ENCODE data around the gene EGR1. TPM values are rescaled to one million over a fixed set of nuclear protein-coding genes. Genes with fewer than 3 reads are reported as not detected.

EGR1 gene
- total RNA-seq, 1 experiment from 2014 or later = 1.7 TPM

DNA sequence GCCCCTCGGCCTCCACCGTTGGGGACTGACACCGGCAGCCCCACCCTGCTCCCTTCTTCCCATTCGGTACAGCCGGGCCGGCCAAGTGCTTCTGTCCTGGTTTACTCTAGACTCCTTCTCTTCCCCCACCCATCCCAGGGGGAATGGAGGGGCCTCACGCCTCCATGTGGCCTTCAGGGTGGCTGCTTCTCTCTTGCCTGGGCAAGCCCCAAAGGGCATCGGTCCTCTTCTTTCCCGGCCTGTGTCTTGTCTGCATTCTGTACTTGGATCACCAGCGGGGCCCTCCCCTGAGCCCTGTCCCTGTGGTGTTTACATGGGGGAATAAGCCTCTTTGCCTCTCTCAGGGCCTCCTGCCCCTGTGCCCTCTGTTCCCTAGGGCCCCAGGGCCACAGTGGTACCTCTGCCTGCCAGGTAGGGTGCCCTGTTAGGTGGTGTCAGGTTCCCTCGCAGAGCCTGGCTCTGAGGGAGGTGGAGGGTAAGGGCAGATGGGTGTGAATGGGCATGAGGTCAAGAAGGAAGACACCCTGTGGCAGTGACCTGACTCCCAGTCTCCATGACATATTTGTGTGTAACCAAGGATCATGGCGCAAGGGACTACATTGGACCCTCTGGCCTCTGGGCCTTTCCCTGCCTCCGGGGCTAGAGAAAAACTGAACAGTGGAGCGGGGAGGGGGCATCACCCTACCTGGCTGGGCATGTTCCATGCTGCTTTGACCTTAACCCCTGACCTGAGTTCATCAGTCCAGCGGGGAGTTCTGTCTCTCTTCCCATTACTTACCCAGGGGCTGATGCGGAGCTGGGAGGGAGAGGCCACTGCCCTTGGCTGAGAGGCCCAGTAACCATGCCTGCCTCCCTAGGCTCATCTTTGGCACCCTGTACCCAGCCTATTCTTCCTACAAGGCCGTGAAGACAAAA is 24.9 kb upstream of the EGR1 start:
- Histone ChIP-seq H3K4me2 (ENCODE audit: low read depth, low read length, poor library complexity, severe bottlenecking) (no peak overlapping the region), H3K27ac (ENCODE audit: low read length) (no peak overlapping the region), H3K9me2 (replicated peaks; ENCODE audit: insufficient read depth, low read length) (no peaks in the 10 kb centered on the region), H3K9me3 (ENCODE audit: low read length) (no peaks in the 10 kb centered on the region), H3K27me3 (ENCODE audit: low read length) (no peaks in the 10 kb centered on the region), H3K9ac (ENCODE audit: low read length) (no peak overlapping the region), H3K36me3 (ENCODE audit: insufficient read depth, low read length) (peaks cover 12% of the 10 kb centered on the region), H3K4me3 (ENCODE audit: low read length) (no peak overlapping the region), H3K4me1 (ENCODE audit: low read length) (peaks cover 12% of the 10 kb centered on the region), H3K79me2 (ENCODE audit: low read length) (no peaks in the 10 kb centered on the region), H2AFZ (ENCODE audit: low read length) (no peak overlapping the region), H4K20me1 (ENCODE audit: insufficient read depth, low read depth, low read length) (peaks cover 3% of the 10 kb centered on the region; the same call in 1 of the 2 replicates)
- no peak for DNase-seq

DNA sequence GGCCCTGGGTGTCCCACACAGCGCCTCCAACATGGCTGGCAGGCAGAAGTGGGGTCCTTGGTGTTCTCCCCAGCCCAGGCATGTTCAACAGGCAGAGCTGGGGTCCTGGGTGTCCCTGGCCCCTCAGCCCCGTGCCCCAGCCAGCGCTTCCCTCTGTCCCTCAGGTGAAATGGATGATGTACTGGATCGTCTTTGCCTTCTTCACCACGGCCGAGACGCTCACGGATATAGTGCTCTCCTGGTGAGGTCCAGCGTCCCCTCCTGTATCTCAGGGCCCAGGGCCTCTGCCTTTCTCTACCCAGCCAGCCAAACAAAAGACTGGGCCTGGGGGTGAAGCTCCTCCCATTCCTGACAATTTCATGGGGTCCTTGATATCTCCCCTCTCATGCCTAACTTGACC is 24.1 kb upstream of the EGR1 start:
- Histone ChIP-seq H3K27me3 (ENCODE audit: low read length) (no peaks in the 10 kb centered on the region), H3K27ac (ENCODE audit: low read length) (no peak overlapping the region), H3K79me2 (ENCODE audit: low read length) (no peaks in the 10 kb centered on the region), H4K20me1 (ENCODE audit: insufficient read depth, low read depth, low read length) (peaks cover 3% of the 10 kb centered on the region; the same call in 1 of the 2 replicates), H3K4me3 (ENCODE audit: low read length) (no peak overlapping the region), H2AFZ (ENCODE audit: low read length) (no peak overlapping the region), H3K9me3 (ENCODE audit: low read length) (no peaks in the 10 kb centered on the region), H3K36me3 (ENCODE audit: insufficient read depth, low read length) (peaks cover 4% of the 10 kb centered on the region; the same call in 1 of the 2 replicates), H3K4me1 (ENCODE audit: low read length) (peaks cover 12% of the 10 kb centered on the region), H3K9me2 (replicated peaks; ENCODE audit: insufficient read depth, low read length) (no peaks in the 10 kb centered on the region), H3K9ac (ENCODE audit: low read length) (no peak overlapping the region), H3K4me2 (ENCODE audit: low read depth, low read length, poor library complexity, severe bottlenecking) (no peak overlapping the region)
- no peak for DNase-seq

GRCh38 chr5:138444078-138444773 is 21.1 kb upstream of the EGR1 start:
- no peak overlapping the region for H3K27ac ChIP-seq (ENCODE audit: low read length)
- H3K9me2 ChIP-seq (replicated peaks; ENCODE audit: insufficient read depth, low read length) = no peaks in the 10 kb centered on the region
- H3K9me3 ChIP-seq (ENCODE audit: low read length) = no peaks in the 10 kb centered on the region
- H2AFZ ChIP-seq (ENCODE audit: low read length) = no peak overlapping the region
- H3K36me3 ChIP-seq (ENCODE audit: insufficient read depth, low read length) = no peaks in the 10 kb centered on the region
- no peak overlapping the region for H3K4me3 ChIP-seq (ENCODE audit: low read length)
- no peak for DNase-seq
- H4K20me1 ChIP-seq (ENCODE audit: insufficient read depth, low read depth, low read length) = no peaks in the 10 kb centered on the region
- H3K27me3 ChIP-seq (ENCODE audit: low read length) = no peaks in the 10 kb centered on the region
- no peaks in the 10 kb centered on the region for H3K79me2 ChIP-seq (ENCODE audit: low read length)
- H3K4me2 ChIP-seq (ENCODE audit: low read depth, low read length, poor library complexity, severe bottlenecking) = no peak overlapping the region
- H3K4me1 ChIP-seq (ENCODE audit: low read length) = peaks cover 4% of the 10 kb centered on the region
- H3K9ac ChIP-seq (ENCODE audit: low read length) = no peak overlapping the region

GRCh38 chr5:138444774-138445546 is 20.3 kb upstream of the EGR1 start:
- H3K9me3 ChIP-seq (ENCODE audit: low read length) = no peaks in the 10 kb centered on the region
- no peak overlapping the region for H3K9ac ChIP-seq (ENCODE audit: low read length)
- H3K27ac ChIP-seq (ENCODE audit: low read length) = no peak overlapping the region
- no peaks in the 10 kb centered on the region for H4K20me1 ChIP-seq (ENCODE audit: insufficient read depth, low read depth, low read length)
- no peak overlapping the region for H3K4me3 ChIP-seq (ENCODE audit: low read length)
- H3K9me2 ChIP-seq (replicated peaks; ENCODE audit: insufficient read depth, low read length) = no peaks in the 10 kb centered on the region
- H3K4me1 ChIP-seq (ENCODE audit: low read length) = peaks cover 4% of the 10 kb centered on the region
- H3K27me3 ChIP-seq (ENCODE audit: low read length) = no peaks in the 10 kb centered on the region
- H2AFZ ChIP-seq (ENCODE audit: low read length) = no peak overlapping the region
- H3K4me2 ChIP-seq (ENCODE audit: low read depth, low read length, poor library complexity, severe bottlenecking) = no peak overlapping the region
- no peaks in the 10 kb centered on the region for H3K36me3 ChIP-seq (ENCODE audit: insufficient read depth, low read length)
- no peak for DNase-seq
- H3K79me2 ChIP-seq (ENCODE audit: low read length) = no peaks in the 10 kb centered on the region

DNA sequence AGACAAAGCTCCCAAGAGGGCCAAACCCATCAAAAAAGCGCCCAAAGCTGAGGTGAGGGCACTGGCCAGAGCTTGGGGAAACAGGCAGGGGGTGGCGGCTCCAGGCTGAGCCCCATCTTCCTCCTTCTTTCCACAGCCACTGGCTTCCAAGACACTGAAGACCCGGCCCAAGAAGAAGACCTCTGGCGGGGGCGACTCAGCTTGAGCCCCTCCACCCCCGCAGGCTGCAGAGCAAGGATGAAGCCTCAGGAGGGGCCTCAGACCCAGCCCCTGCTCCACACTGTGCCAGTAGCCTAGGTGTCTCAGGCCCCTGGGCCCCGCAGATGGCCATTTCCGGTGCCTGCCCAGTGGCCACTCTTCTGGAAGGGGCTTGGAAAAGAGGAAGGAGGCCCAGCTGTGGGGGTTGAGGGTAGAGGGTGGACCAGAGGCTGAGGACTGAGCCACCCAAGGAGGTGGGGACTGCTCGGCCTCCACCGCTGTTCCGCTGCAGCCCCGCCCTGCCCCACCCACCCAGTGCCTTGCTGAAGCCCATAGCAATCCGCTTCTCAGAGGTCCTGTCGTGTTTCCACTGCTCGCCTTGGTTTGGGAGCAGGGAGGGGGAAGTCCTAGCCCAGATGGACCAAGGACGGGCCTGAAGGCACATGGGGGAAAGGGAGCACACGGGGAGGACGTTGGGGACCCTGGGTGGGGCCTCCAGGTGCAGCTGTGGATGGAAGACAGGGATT is 19.6 kb upstream of the EGR1 start:
- Histone ChIP-seq H3K4me3 (ENCODE audit: low read length) (no peak overlapping the region), H3K9me3 (ENCODE audit: low read length) (no peaks in the 10 kb centered on the region), H3K9me2 (replicated peaks; ENCODE audit: insufficient read depth, low read length) (no peaks in the 10 kb centered on the region), H2AFZ (ENCODE audit: low read length) (no peak overlapping the region), H3K4me2 (ENCODE audit: low read depth, low read length, poor library complexity, severe bottlenecking) (no peak overlapping the region), H3K27ac (ENCODE audit: low read length) (no peak overlapping the region), H3K79me2 (ENCODE audit: low read length) (no peaks in the 10 kb centered on the region), H3K27me3 (ENCODE audit: low read length) (no peaks in the 10 kb centered on the region), H3K4me1 (ENCODE audit: low read length) (peaks cover 7% of the 10 kb centered on the region), H4K20me1 (ENCODE audit: insufficient read depth, low read depth, low read length) (no peaks in the 10 kb centered on the region), H3K36me3 (ENCODE audit: insufficient read depth, low read length) (no peaks in the 10 kb centered on the region), H3K9ac (ENCODE audit: low read length) (no peak overlapping the region)
- DNase-seq = no peak

GRCh38 chr5:138448070-138448469 is 17.2 kb upstream of the EGR1 start:
- Histone ChIP-seq H3K4me2 (ENCODE audit: low read depth, low read length, poor library complexity, severe bottlenecking) (no peak overlapping the region), H3K36me3 (ENCODE audit: insufficient read depth, low read length) (no peaks in the 10 kb centered on the region), H4K20me1 (ENCODE audit: insufficient read depth, low read depth, low read length) (no peaks in the 10 kb centered on the region), H2AFZ (ENCODE audit: low read length) (no peak overlapping the region), H3K4me3 (ENCODE audit: low read length) (no peak overlapping the region), H3K9me3 (ENCODE audit: low read length) (no peaks in the 10 kb centered on the region), H3K9ac (ENCODE audit: low read length) (no peak overlapping the region), H3K79me2 (ENCODE audit: low read length) (no peaks in the 10 kb centered on the region), H3K4me1 (ENCODE audit: low read length) (peaks cover 7% of the 10 kb centered on the region), H3K27ac (ENCODE audit: low read length) (no peak overlapping the region), H3K27me3 (ENCODE audit: low read length) (no peaks in the 10 kb centered on the region), H3K9me2 (replicated peaks; ENCODE audit: insufficient read depth, low read length) (no peaks in the 10 kb centered on the region)
- DNase-seq = no peak

- Histone ChIP-seq H3K36me3 (ENCODE audit: insufficient read depth, low read length) (no peaks in the 10 kb centered on the region), H3K9me2 (replicated peaks; ENCODE audit: insufficient read depth, low read length) (no peaks in the 10 kb centered on the region), H3K27ac (ENCODE audit: low read length) (no peak overlapping the region), H4K20me1 (ENCODE audit: insufficient read depth, low read depth, low read length) (no peaks in the 10 kb centered on the region), H3K27me3 (ENCODE audit: low read length) (no peaks in the 10 kb centered on the region), H3K9me3 (ENCODE audit: low read length) (no peaks in the 10 kb centered on the region), H3K9ac (ENCODE audit: low read length) (no peak overlapping the region), H3K79me2 (ENCODE audit: low read length) (no peaks in the 10 kb centered on the region), H3K4me2 (ENCODE audit: low read depth, low read length, poor library complexity, severe bottlenecking) (no peak overlapping the region), H3K4me3 (ENCODE audit: low read length) (no peak overlapping the region), H2AFZ (ENCODE audit: low read length) (no peak overlapping the region), H3K4me1 (ENCODE audit: low read length) (peaks cover 7% of the 10 kb centered on the region)
- DNase-seq = no peak
Measured at GRCh38 chr5:138448481-138449398, 16.5 kb upstream of the EGR1 start.

Measured in Karpas-422 (cell line).